HG03066 (cell line): Measurements from ENCODE around the gene RIPK3.

Source experiments
- ATAC-seq: cut with Tn5 transposase; IDR thresholded peaks from one replicate; pipeline ENCODE4 v1.9.1; 2021; ENCODE audit warnings: low read depth; ENCODE audit not compliant: unreplicated experiment

The RIPK3 gene

DNA sequence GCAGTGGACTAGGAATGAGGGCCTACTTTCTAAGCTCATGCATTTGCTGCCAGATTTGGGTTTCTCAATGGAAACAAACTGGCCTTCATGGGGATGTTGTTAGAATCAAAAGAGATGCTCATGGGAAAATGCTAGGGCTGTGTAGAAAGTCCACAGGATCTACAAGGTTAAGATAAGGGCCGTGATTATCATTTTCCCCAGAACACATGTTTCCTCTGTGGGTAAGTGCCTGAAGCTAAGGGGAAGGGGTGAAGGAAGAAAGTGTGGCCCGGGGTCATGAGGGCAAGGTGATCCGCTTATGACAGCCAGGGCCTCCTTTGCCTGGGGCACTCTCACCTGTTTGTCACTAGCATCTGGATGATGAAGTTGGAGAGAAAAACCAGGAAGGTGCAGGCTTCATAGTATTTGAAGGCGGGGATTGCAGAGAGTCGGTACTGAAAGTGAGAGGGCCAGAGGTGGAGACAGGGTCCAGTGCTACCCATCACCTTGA, 14.7 kb downstream of the RIPK3 start:
- no peak for ATAC-seq

GRCh38 chr14:24324024-24324423, 15.8 kb downstream of the RIPK3 start:
- ATAC-seq, result no peak

DNA sequence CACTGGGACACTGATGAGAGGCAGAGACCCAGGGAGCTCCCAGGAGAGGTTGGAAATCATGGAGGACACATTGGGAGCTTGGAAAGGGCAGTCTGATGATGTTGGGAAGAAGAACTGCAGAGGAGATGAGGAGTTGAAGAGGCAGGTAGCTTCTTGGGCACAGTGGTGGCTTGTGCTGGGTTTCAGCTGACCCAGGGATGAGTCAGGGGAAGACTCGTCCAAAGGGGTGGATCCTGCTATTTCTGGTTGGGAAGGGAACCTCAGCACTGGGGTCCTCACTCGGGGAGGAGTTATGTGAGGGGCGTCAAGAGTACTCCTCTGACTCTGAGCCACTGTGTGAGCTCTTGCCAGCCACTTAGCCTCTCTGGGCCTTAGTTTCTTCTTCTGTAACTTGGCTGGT, 16.4 kb downstream of the RIPK3 start:
- ATAC-seq, result no peak

GRCh38 chr14:24322672-24323071, 17.1 kb downstream of the RIPK3 start:
- no peak for ATAC-seq

DNA sequence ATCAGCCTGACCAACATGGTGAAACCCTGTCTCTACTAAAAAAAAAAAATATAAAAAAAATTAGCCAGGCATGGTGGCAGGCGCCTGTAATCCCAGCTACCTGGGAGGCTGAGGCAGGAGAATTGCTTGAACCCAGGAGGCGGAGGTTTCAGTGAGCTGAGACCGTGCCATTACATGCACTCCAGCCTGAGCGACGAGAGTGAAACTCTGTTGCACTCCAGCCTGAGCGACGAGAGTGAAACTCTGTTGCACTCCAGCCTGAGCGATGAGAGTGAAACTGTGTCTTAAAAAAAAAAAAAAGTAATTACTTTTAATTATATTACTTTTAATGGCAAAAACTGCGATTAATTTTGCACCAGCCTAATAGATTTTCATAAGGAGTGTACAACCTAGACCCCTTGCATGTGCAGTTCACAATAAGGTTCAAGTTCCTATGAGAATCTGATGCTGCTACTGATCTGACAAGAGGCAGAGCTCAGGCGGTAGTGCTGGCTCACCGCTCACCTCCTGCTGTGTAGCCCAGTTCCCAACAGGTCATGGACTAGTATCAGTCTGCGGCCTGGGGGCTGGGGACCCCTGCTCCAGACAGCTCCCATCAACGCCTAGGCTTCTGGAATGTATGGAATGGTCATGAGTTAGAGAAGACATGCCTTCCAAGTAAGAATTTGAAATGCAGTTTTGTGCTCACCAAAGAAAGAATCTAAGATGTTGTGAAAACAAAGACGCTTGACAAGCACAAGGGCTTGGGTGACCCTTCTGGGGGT, 18.4 kb downstream of the RIPK3 start:
- no peak for ATAC-seq

DNA sequence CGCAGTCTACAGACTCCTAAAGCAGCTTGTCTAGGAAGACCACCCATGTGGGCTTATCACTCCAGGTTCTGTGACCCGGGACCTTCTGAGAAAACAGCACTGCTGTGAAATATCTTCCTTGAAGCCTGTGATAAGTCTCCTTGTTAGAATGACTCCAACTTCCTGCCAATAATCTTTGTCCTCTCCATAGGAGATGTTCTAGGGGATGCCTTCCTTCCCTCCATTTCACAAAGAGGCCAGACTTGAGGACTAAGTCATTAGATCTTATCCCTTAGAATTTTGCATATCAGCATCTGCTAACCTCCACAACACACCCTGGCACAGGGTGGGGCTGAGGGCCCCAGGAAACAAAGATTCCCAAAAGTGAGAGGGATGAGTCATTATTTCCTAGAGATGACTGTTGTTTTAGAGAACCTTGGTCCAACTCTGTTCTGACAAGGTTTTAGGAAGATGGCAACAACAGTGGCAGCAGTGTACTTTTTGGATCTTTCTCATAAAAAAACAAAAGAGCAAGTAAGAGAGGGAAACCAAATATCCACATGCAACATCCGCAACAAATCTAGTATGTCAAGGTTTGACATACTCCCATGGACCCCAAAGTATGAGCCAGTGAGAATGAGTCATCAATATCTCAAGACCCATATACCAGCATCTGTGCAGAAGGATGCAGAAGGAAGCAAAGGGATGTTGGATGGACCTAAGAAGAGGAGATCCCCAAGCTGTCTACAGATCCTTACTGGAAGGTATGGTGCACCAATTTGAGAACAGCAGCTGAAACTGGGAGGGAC, 22.5 kb downstream of the RIPK3 start:
- ATAC-seq, result no peak

DNA sequence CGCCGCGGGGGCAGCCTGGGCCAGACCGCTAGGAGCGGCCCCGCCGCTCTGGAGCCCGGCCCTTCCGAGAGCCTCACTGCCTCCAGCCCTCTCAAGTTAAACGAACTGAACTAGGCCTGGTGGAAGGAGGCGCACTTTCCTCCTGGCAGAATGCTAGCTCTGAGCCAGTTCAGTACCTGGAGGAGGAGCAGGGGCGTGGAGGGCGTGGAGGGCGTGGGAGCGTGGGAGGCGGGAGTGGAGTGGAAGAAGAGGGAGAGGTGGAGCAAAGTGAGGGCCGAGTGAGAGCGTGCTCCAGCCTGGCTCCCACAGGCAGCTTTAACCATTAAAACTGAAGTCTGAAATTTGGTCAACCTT, 23.2 kb downstream of the RIPK3 start:
- ATAC-seq, result no peak

DNA sequence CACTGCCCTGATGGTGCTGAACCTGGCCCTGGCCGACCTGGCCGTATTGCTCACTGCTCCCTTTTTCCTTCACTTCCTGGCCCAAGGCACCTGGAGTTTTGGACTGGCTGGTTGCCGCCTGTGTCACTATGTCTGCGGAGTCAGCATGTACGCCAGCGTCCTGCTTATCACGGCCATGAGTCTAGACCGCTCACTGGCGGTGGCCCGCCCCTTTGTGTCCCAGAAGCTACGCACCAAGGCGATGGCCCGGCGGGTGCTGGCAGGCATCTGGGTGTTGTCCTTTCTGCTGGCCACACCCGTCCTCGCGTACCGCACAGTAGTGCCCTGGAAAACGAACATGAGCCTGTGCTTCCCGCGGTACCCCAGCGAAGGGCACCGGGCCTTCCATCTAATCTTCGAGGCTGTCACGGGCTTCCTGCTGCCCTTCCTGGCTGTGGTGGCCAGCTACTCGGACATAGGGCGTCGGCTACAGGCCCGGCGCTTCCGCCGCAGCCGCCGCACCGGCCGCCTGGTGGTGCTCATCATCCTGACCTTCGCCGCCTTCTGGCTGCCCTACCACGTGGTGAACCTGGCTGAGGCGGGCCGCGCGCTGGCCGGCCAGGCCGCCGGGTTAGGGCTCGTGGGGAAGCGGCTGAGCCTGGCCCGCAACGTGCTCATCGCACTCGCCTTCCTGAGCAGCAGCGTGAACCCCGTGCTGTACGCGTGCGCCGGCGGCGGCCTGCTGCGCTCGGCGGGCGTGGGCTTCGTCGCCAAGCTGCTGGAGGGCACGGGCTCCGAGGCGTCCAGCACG, 23.8 kb downstream of the RIPK3 start:
- no peak for ATAC-seq

- ATAC-seq, result no peak
These were observed 24.5 kb downstream of the RIPK3 start for GRCh38 chr14:24315243-24315806.

DNA sequence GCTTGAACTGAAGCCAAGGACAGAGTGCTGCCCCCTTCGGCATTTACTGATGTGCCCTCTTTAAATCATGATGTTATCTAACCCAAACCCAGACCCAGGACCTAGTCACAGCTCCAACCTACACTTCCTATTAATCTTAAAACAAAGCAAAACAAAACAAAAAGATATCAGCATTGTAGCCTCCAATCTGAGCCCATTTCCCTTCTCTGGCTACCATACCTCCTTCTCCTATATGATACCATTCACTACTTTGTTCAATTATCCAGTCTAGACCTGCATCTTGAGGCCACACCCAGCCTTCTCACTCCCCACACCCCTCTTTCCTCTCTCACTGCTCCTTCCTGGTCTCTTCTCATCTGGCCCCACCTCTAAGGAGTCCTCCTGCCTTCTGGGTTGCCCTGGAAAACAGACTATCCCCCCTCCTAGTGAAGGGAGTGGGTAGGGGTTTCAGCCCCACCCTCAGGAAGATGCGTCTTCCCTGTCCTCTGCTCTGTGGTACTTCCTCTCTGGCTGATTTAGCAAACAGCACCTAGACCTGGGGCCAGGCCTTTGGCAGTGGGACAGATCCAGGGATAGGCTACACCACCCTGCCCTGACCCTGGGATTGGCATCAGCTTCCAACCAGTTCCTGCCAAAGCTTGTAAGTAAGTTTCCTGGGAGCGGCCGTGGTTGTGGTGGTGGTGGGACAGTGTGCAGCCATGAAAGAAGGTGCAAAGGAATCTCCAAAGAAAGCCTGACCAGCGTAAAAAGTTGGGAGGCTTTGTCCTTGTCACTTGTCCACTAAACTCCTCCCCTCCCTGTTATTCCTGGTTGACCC, 25.2 kb downstream of the RIPK3 start:
- ATAC-seq, result no peak

DNA sequence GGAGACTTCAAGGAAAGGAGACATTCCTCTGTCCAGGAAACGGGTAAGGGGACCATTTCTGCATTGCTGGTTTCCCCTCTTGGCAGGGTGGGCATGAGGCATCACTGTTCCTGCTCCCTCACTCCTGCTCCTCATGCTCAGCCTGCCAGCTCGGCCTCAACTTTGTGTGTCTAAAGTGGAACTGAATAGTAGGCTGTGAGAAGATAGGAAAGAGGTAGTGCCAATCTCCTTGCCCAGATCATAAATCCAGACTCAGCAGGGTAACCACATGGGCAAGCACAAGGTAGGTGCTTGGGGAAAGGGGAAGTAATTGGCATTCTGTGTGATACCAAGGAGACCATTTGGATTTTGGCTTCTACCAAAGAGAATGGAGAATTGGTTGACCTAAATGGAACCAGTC, 25.9 kb downstream of the RIPK3 start:
- ATAC-seq, result no peak

DNA sequence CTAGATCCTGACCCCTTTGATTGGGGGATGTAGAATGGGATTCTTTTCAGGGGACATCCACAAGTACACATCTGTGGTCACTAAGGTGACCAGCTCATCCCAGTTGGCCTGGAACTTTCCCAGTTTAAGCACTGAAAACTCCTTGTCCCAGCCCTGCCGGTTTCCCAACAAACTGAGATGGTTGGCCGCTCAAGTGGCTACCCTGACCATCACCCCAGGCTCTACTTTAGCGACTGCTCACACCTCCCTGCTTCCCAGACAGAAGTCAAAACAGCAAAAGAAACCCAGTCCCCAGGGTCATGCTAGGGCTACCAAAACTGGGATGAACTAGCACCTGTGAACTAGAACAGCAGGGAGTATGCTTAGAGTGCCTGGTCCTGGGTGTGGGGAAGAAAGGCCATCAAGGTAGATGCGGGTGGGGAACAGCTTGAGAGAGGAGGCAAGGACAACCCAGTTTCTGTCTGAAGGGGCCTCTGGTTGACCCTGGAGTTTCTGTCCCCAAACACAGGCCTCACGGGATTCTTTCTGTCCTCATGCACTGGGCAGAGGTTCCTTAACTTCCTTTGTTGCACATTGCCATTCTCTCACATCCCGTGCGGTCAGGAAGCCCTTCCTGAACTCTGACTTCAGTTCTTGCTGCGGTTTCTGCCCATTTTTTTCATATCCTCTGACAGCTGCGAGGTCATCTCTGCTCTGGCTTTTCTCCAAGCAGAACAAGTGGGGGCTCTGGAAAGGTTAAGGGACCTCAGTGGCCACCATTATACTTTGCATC, 26.9 kb downstream of the RIPK3 start:
- no peak for ATAC-seq

GRCh38 chr14:24311837-24312615, 27.8 kb downstream of the RIPK3 start:
- no peak for ATAC-seq

GRCh38 chr14:24310646-24311604, 28.9 kb downstream of the RIPK3 start, which contains the start of gene LTB4R:
Gene LTB4R, plus strand, starts transcription at chr14:24311502. Its CDS starts 4,150 bp downstream, at chr14:24315652.
- ATAC-seq, result peak; percentile 66

- ATAC-seq, result no peak
These were observed 29.5 kb downstream of the RIPK3 start for GRCh38 chr14:24310265-24310645.

GRCh38 chr14:24309538-24310264, 30.1 kb downstream of the RIPK3 start, which contains the start of gene LTB4R2:
Gene LTB4R2, plus strand, starts transcription at chr14:24310140. Its CDS starts 525 bp downstream, at chr14:24310665.
- ATAC-seq, result no peak
